ENCODE measurements around the gene FAM209A.
"Not testable (repeated sequence)": the region's sequence is repeated elsewhere in the genome, so short reads cannot be mapped to it uniquely, and the experiment has no call there.

The FAM209A gene

DNA sequence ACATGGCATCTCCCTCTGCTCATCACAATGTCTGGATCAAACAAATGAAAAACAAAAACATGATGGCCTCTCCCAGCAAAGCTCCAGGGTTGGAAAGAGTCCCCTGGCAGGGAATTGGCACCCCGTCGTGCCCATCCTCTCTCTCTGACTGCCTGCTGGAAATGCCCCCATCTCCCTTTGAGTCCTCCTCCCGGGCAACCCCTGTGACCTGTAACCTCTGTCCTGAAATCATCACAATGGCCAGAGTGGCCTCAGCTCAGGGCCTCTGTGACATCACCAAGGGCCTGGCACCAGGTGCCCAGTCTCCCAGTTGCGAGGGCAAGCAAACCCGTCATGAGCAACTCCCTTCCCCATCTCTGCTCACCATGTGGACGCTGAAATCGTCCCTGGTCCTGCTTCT, at the start of gene FAM209A:
Gene FAM209A, plus strand, starts transcription at position 301 of the 400 bp plus-strand sequence. Its CDS starts 65 bp downstream, at position 366.
- H3K9ac ChIP-seq (ENCODE audit: low read length); H3K27me3 ChIP-seq (ENCODE audit: control insufficient read depth in 1 of 2, insufficient read depth in 2 of 2, low read length in 2 of 2); H3K4me1 ChIP-seq (ENCODE audit: insufficient read depth, low read length); H3K4me3 ChIP-seq (ENCODE audit: low read depth in 1 of 2, low read length in 2 of 2); H3K27ac ChIP-seq (ENCODE audit: low read depth, low read length); H3K9me3 ChIP-seq (ENCODE audit: low read length): not testable (repeated sequence)
- H3K36me3 ChIP-seq (ENCODE audit: insufficient read depth, low read length), result peaks cover 12% of the 10 kb centered on the region

DNA sequence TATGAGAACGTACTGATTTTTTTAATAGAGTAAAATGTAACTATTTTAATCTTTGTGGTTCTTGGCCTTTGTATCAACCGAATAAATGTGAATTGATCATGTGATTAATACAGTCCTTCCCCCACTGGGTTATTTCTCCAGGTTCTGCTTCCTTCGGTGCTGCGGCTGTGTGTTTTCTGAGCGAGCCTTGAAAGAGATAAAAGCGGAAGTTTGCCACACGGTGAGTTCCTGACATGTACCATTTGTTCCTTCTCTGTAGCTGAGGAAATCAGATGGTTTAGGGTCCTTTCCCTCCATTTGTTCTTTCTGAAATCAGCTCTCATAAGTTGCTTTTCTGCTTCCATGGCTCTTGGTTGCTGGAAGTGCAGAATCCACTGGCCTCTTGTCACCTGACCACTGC, 40.6 kb upstream of the FAM209A start:
- Histone ChIP-seq H3K36me3 (ENCODE audit: insufficient read depth, low read length) (peaks cover 56% of the 10 kb centered on the region), H3K4me1 (ENCODE audit: insufficient read depth, low read length) (no peaks in the 10 kb centered on the region), H3K9me3 (ENCODE audit: low read length) (no peaks in the 10 kb centered on the region), H3K27me3 (ENCODE audit: control insufficient read depth in 1 of 2, insufficient read depth in 2 of 2, low read length in 2 of 2) (no peaks in the 10 kb centered on the region), H3K4me3 (ENCODE audit: low read depth in 1 of 2, low read length in 2 of 2) (no peak overlapping the region), H3K9ac (ENCODE audit: low read length) (no peak overlapping the region), H3K27ac (ENCODE audit: low read depth, low read length) (no peak overlapping the region)

DNA sequence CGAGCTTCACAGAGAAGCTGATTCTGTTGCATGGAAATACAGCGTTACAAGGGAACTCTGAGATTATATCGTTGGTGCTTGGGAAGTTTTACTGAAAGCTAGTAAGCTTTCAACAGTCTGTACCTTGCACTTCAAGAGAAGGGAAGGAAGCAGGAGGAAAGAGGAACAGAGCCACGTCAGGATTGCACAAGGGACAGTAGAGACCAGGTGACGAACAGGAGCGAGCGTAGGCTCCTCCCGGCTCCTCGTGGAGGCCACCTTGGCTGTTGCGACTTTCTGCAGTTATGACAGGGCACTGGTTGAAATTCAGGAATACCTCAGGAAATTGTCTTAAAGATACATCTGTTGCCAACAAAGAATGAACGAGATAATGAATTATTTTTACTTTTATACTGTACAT, 37.3 kb upstream of the FAM209A start:
- Histone ChIP-seq H3K27ac (ENCODE audit: low read depth, low read length) (no peak overlapping the region), H3K9me3 (ENCODE audit: low read length) (no peaks in the 10 kb centered on the region), H3K4me3 (ENCODE audit: low read depth in 1 of 2, low read length in 2 of 2) (no peak overlapping the region), H3K36me3 (ENCODE audit: insufficient read depth, low read length) (peaks cover 35% of the 10 kb centered on the region), H3K27me3 (ENCODE audit: control insufficient read depth in 1 of 2, insufficient read depth in 2 of 2, low read length in 2 of 2) (no peaks in the 10 kb centered on the region), H3K9ac (ENCODE audit: low read length) (no peak overlapping the region), H3K4me1 (ENCODE audit: insufficient read depth, low read length) (no peaks in the 10 kb centered on the region)

GRCh38 chr20:56488566-56488965, 36.0 kb upstream of the FAM209A start:
- Histone ChIP-seq H3K4me3 (ENCODE audit: low read depth in 1 of 2, low read length in 2 of 2) (no peak overlapping the region), H3K27me3 (ENCODE audit: control insufficient read depth in 1 of 2, insufficient read depth in 2 of 2, low read length in 2 of 2) (no peaks in the 10 kb centered on the region), H3K36me3 (ENCODE audit: insufficient read depth, low read length) (peaks cover 35% of the 10 kb centered on the region), H3K4me1 (ENCODE audit: insufficient read depth, low read length) (no peaks in the 10 kb centered on the region), H3K9ac (ENCODE audit: low read length) (no peak overlapping the region), H3K27ac (ENCODE audit: low read depth, low read length) (no peak overlapping the region), H3K9me3 (ENCODE audit: low read length) (no peaks in the 10 kb centered on the region)

GRCh38 chr20:56501116-56501515, 23.4 kb upstream of the FAM209A start:
- Histone ChIP-seq H3K27ac (ENCODE audit: low read depth, low read length) (no peak overlapping the region), H3K4me1 (ENCODE audit: insufficient read depth, low read length) (no peaks in the 10 kb centered on the region), H3K9me3 (ENCODE audit: low read length) (no peaks in the 10 kb centered on the region), H3K4me3 (ENCODE audit: low read depth in 1 of 2, low read length in 2 of 2) (no peak overlapping the region), H3K36me3 (ENCODE audit: insufficient read depth, low read length) (peaks cover 16% of the 10 kb centered on the region), H3K9ac (ENCODE audit: low read length) (no peak overlapping the region), H3K27me3 (ENCODE audit: control insufficient read depth in 1 of 2, insufficient read depth in 2 of 2, low read length in 2 of 2) (no peaks in the 10 kb centered on the region)

DNA sequence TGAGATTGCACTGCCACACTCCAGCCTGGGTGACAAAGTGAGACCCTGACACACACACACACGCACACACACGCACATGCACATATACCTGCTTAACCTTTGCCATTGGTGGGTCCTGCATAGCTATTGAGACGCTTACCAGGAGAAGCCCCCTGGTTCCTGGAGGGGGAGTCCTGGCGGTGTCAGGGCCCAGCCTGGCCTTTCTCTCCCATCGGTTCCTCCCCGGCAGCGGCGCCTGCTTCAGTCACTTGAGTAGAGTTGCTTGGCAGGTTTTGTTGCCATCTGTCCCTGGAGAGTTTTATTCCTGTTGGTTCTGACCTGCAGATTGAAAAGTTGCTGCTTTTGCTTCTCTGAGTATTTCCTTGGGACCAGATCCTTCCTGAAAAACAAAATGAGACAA, 20.6 kb upstream of the FAM209A start:
- Histone ChIP-seq H3K9me3 (ENCODE audit: low read length) (no peaks in the 10 kb centered on the region), H3K4me1 (ENCODE audit: insufficient read depth, low read length) (no peaks in the 10 kb centered on the region), H3K27ac (ENCODE audit: low read depth, low read length) (no peak overlapping the region), H3K36me3 (ENCODE audit: insufficient read depth, low read length) (peaks cover 9% of the 10 kb centered on the region), H3K27me3 (ENCODE audit: control insufficient read depth in 1 of 2, insufficient read depth in 2 of 2, low read length in 2 of 2) (no peaks in the 10 kb centered on the region), H3K9ac (ENCODE audit: low read length) (no peak overlapping the region), H3K4me3 (ENCODE audit: low read depth in 1 of 2, low read length in 2 of 2) (no peak overlapping the region)

GRCh38 chr20:56504373-56505005, 20.1 kb upstream of the FAM209A start:
- Histone ChIP-seq H3K9me3 (ENCODE audit: low read length) (no peaks in the 10 kb centered on the region), H3K27ac (ENCODE audit: low read depth, low read length) (no peak overlapping the region), H3K36me3 (ENCODE audit: insufficient read depth, low read length) (peaks cover 9% of the 10 kb centered on the region), H3K4me1 (ENCODE audit: insufficient read depth, low read length) (no peaks in the 10 kb centered on the region), H3K27me3 (ENCODE audit: control insufficient read depth in 1 of 2, insufficient read depth in 2 of 2, low read length in 2 of 2) (no peaks in the 10 kb centered on the region), H3K9ac (ENCODE audit: low read length) (no peak overlapping the region), H3K4me3 (ENCODE audit: low read depth in 1 of 2, low read length in 2 of 2) (no peak overlapping the region)

DNA sequence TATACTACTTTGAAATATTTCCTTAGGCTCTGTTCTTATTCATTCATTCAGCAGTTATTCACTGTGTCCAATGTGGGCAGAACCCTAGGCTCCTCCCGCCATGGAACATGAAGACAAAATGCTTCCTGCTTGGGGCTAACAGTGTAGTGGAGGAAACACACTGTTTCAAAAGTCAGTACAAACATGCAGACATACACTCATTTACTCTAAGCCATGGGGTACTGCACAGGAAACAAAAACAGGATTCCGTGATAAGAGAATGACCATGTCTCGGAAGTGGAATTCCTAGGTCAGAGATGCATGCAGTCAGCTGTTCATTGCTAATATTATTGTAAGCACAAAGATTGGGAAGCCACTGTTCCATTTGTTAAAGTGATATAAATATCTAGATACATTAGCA, 18.4 kb upstream of the FAM209A start:
- Histone ChIP-seq H3K4me3 (ENCODE audit: low read depth in 1 of 2, low read length in 2 of 2) (no peak overlapping the region), H3K9ac (ENCODE audit: low read length) (no peak overlapping the region), H3K36me3 (ENCODE audit: insufficient read depth, low read length) (peaks cover 9% of the 10 kb centered on the region), H3K4me1 (ENCODE audit: insufficient read depth, low read length) (no peaks in the 10 kb centered on the region), H3K27ac (ENCODE audit: low read depth, low read length) (no peak overlapping the region), H3K27me3 (ENCODE audit: control insufficient read depth in 1 of 2, insufficient read depth in 2 of 2, low read length in 2 of 2) (no peaks in the 10 kb centered on the region), H3K9me3 (ENCODE audit: low read length) (no peaks in the 10 kb centered on the region)

DNA sequence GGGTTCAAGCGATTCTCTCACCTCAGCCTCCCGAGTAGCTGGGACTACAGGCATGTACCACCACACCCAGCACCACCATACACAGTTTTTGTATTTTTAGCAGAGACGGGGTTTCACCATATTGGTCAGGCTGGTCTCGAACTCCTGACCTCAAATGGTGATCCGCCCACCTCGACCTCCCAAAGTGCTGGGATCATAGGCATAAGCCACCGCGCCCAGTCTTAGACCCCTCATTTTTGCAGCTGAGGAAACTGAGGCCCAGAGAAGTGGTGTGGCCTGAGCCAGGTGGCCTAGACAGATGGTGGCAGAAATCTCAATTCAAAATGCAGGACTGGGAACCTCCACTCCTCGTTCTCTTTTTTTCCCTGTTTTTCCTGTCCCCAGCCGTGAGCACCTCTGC, 12.6 kb upstream of the FAM209A start:
- H3K9ac ChIP-seq (ENCODE audit: low read length), result no peak overlapping the region
- H3K9me3 ChIP-seq (ENCODE audit: low read length), result no peaks in the 10 kb centered on the region
- H3K27ac ChIP-seq (ENCODE audit: low read depth, low read length), result no peak overlapping the region
- peaks cover 7% of the 10 kb centered on the region for H3K36me3 ChIP-seq (ENCODE audit: insufficient read depth, low read length)
- peaks cover 37% of the 10 kb centered on the region for H3K4me1 ChIP-seq (ENCODE audit: insufficient read depth, low read length)
- no peaks in the 10 kb centered on the region for H3K27me3 ChIP-seq (ENCODE audit: control insufficient read depth in 1 of 2, insufficient read depth in 2 of 2, low read length in 2 of 2)
- H3K4me3 ChIP-seq (ENCODE audit: low read depth in 1 of 2, low read length in 2 of 2), result no peak overlapping the region

DNA sequence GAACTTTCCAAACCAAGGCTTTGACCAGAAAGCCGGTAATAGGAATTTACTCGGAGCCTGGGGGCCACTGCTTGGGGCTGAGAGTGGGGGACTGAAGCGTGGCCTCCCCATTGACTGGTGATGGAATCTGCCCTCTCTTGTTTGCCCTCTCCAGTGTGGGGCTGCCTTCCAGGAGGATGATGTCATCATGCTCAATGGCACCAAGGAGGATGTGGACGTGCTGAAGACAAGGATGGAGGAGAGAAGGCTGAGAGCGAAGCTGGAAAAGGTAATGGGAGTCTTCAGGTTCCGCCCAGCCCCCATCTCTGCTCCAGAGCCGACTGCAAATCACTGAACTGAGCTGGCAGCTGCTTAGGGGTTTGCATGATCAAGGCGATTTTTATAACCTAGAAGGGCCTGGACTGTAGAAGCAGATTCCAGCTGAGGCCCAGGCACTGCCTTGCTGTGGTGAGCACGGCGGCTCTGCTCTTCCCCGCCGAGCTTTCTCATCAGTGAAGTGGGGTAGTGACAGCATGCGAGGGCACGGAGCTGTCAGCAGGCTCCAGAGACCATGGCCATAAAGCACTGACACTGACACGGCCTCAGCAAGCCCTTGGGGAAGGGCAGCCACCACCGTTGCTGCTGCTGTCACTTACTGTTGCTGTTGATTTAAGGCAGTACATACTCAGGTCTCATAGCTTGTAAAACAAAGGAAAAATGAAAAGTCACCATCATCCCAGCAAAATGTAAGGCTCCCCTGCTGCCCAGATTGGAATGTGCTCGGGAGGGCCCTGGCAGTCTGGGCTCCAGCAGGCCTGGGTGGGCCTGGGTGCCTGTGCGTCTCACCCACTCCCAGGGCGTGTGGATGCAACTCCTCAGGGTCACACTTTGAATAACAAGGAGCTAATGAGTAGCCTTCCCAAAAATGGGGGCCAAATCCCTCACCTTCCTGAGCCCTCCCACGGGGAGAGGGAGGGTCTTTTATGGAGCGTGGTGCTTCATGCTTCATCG, 11.1 kb upstream of the FAM209A start:
- peaks cover 19% of the 10 kb centered on the region for H3K36me3 ChIP-seq (ENCODE audit: insufficient read depth, low read length)

DNA sequence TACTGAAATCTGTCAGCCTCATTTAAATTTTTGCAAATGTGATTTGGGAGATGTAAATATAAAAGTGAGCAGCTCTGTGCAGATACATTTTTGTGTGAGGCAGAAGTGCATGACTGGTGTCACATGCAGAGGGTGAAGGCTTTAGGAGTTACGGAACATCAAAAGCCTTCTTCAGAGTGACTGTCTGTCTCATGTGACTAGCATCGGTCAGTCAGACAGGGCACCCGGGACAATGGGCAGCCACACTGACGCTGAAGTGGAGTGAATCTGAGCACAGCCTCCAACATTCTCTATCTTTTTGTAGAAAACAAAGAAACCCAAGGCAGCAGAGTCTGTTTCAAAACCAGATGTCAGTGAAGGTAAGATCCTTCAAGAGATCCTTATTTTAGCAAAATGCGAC, 7.9 kb upstream of the FAM209A start:
- Histone ChIP-seq H3K36me3 (ENCODE audit: insufficient read depth, low read length) (peaks cover 40% of the 10 kb centered on the region), H3K9ac (ENCODE audit: low read length) (no peak overlapping the region), H3K9me3 (ENCODE audit: low read length) (no peaks in the 10 kb centered on the region), H3K27ac (ENCODE audit: low read depth, low read length) (peak overlapping the region; percentile 62), H3K27me3 (ENCODE audit: control insufficient read depth in 1 of 2, insufficient read depth in 2 of 2, low read length in 2 of 2) (no peaks in the 10 kb centered on the region), H3K4me1 (ENCODE audit: insufficient read depth, low read length) (peaks cover 45% of the 10 kb centered on the region), H3K4me3 (ENCODE audit: low read depth in 1 of 2, low read length in 2 of 2) (no peak overlapping the region)

More for the DNA sequence above, 11.1 kb upstream of the FAM209A start:
- peak overlapping the region; percentile 59 for H3K27ac ChIP-seq (ENCODE audit: low read depth, low read length)
- H3K9me3 ChIP-seq (ENCODE audit: low read length), result no peaks in the 10 kb centered on the region
- peaks cover 45% of the 10 kb centered on the region for H3K4me1 ChIP-seq (ENCODE audit: insufficient read depth, low read length)
- H3K9ac ChIP-seq (ENCODE audit: low read length), result no peak overlapping the region
- no peak overlapping the region for H3K4me3 ChIP-seq (ENCODE audit: low read depth in 1 of 2, low read length in 2 of 2)
- no peaks in the 10 kb centered on the region for H3K27me3 ChIP-seq (ENCODE audit: control insufficient read depth in 1 of 2, insufficient read depth in 2 of 2, low read length in 2 of 2)

Measured in muscle layer of colon (tissue), 2 donors.